Germinal center (tissue), 1 donor: Measurements from ENCODE around the gene GET4.
"Not testable (repeated sequence)": the region's sequence is repeated elsewhere in the genome, so short reads cannot be mapped to it uniquely, and the experiment has no call there.

Experiments
- DNase-seq: peaks from one replicate; pipeline ENCODE4 v3.0.0; 2012; ENCODE audit warnings: mixed read lengths, low spot score

Gene GET4

DNA sequence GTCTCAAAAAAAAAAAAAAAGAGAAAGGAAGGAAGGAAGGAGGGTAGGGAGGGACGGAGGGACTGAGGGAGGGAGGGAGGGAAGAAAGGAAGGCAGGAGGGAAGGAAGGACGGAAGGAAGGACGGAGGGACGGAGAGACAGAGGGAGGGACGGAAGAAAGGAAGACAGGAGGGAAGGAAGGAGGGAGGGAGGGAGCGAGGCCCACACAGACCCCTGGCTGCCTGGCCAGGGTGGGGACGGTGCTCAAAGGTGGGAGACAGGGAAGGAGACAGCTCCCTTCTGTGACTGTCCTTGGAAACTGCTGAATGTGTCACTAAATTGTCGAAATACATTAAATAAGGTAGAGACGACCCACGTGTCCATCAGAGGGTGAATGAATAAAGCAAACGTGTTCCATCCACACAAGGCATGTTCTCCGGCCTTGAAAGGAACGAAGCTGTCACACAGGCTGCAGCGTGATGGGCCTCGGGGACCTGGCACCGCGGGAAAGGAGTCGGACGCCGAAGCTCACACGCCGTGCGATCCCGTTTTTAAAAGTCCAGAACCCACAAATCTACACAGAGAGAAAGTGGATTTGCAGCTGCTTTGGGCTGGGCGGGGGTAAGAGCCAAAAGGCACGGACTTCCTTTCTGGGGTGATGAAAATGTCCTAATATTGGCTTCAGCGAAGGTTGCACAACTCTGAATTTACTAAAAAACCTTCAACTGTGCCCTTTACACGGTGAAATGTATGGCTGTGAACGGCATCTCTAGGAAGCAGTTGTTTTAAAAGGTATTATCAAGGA lies 54.8 kb downstream of the GET4 start:
- DNase-seq, result no peak

DNA sequence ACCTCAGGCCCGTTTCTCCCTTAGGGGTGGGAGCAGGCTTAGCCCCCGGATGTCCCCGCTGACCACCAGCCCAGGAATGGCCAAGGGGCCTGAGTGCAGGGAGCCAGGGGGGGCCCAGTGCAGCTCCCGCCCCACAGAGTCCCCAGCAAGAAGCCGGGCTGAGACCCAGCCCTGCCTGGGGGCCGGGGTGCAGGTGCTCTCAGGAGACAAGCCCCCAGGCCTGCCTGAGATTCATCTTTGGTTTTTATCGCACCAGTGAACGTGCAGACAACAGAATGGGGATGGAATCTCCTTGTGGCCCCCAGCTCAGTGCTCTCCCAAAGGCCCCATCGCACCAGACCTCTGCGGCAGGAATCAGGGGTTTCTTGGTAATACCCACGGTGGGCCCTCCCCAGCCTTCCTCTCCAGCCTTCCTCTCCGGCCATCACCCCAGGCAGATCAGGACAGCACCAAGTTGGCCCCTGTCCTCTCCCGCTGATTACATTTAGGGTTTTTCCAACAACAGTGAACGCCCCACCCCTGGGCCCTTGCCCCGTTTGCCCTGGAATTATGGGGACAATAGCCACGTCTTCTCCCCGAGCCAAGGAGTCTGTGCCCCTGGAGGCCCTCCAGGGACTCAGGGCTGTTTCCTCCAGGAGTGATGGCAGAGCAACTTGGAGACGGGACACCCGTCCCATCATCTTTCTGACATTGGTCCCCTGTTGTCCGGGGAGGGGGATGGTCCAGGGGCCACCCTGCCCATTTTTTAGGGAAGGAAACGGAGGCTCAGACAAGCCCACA lies 55.7 kb downstream of the GET4 start:
- no peak for DNase-seq

DNA sequence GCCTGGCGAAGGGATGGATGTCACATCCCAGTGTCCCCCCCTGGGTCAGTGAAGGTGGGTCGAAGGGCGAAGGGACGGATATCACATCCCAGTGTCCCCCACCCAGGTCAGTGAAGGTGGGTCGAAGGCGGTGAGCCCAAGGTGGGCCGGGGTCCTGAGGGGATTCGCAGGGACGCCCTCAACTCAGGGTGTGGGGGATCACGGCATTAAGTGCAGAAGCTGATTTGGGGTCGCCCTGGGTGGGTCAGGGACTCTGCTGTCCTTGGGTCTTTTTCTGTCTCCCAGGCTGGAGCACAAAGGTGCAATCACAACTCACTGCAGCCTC lies 56.3 kb downstream of the GET4 start:
- no peak for DNase-seq

DNA sequence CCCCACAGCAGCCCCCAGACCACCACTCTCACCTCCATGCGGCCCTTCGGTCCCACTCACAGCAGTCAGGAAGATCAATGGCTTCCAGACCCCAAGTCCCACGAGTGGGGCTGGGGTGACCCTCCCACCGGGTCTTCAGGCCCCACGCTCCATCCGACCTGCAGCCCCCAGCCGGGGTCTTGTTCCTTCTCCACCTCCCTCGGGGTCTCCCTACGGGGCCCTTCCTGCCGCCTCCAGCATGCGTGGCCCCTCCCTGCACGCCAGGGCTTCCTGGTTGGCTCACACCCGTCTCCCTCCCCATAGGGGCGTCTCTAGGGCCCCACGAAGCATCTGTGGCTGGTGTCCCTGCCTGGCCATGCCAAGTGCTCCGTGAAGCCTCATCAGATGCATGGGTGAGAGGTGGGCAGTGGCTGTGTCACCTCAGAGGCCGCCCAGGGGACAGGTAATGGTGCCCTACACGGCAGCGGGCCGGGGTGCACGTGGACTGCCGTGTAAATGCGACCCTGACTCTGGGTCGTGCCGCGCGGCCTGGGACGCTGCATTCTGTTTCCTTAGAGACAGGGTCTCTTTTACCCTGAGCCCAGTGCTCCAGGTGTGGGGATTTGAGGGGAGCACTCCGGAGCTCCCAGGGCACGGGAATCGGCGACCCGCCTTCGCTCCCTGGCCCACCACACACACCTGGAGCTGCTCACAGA lies 58.3 kb downstream of the GET4 start:
- DNase-seq, result no peak

DNA sequence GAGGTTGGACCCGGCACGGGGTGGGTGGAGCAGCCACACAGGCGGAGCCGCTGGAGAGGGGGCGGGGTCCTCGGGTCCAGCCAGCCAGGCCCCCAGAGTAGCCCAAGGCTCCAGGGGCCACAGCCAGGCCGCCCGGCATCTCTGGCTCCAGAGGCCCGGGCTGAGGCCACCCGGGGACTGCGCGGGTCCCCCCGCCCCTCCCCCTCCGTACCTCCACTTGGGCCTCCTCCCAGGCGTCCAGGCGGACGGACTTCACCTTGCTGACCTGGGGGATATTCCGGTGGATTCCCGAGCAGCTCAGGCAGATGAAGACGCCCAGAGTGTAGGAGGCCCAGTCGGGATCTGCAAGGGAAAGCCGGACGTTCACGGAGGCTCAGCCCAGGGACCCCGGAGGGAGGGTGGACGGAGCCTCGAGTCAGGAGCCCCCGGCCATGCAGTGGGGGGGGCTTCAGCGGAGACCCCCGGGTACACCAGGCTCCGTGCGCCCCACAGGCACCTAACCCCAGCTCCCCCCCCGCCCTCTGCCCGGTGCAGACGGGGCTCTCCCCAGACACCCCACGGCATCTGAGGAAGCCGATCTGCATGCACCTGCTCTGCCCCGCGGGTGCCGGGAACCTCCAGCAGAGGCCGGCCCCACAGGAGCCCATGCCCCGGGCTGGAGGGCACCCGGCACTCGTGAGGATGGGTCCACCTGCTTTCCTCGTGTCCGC lies 59.0 kb downstream of the GET4 start:
- DNase-seq, result no peak

DNA sequence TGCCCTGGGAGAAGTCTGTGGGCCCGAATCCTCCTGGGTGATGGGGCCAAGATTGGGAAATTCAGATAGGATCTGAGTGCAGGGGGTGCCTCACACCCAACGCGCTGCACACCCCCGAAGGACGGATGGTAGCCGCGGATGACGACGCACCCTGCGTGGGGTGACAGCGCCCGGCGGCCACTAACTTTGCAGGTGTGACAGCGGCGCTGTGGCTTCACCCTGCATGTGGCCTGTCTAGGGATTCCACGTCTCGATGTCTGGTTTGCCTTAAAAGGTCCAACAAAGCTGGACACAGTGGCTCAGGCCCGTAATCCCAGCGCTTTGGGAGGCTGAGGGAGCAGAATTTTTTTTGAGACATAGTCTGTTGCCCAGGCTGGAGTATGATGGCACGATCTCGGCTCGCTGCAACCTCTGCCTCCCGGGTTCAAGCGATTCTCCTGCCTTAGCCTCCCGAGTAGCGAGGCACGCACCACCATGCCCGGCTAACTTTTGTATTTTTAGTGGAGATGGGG lies 59.6 kb downstream of the GET4 start:
- DNase-seq, result no peak

DNA sequence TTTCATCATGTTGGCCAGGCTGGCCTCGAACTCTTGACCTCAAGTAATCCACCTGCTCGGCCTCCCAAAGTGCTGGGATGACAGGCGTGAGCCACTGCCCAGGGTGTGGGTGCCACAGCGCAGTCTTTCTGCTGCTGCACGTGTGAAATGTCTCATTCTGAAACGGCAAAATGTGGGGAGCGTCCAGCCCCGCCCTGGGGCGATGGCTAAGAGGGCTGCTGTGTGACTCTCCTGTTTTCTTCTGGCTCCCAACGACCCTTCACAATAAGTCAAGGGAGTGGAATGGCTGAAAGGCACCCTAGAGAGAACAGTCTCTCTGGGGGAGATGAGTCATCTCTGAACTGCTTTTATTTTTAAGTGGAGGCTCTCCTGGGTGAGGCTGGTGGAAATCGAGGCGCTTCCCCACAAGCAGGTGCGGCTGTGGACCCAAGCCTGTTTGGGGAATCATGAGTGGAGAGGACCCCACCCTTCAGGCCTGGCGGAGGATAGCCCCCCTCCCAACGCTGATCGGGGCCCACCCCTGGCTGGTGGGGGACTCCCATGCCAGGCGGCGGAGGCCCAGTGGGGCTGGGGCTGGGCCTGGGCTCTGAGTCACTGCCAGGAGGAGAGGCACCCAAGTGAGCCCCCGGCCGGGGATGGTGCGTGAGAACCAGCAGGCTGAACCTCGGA lies 60.2 kb downstream of the GET4 start:
- no peak for DNase-seq

DNA sequence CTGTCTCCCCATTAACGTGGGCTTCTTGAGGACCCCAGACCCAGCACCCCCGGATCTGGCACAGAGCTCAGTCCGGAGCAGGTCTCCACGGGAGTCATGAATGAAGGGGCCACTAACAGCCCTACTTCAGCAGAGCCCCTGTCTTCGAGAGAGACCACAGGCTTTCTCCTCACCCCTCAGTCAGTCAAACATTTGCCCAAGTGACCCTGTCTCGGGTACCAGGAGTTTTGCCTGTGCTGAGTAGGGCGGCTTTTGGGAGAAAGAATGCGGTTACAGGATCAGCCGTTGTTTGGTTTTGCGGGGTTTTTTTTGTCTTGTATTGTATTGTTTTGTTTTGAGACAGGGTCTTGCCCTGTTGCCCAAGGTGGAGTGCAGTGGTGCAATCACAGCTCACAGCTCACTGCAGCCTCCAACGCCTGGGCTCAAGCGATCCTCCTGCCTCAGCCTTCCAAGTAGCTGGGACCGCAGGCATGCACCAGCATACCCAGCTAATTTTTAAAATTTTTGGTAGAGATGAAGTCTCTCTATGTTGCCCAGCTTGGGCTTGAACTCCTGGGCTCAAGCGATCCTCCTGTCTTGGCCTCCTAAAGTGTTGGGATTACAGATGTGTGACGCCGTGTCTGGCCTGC lies 61.6 kb downstream of the GET4 start:
- no peak for DNase-seq

DNA sequence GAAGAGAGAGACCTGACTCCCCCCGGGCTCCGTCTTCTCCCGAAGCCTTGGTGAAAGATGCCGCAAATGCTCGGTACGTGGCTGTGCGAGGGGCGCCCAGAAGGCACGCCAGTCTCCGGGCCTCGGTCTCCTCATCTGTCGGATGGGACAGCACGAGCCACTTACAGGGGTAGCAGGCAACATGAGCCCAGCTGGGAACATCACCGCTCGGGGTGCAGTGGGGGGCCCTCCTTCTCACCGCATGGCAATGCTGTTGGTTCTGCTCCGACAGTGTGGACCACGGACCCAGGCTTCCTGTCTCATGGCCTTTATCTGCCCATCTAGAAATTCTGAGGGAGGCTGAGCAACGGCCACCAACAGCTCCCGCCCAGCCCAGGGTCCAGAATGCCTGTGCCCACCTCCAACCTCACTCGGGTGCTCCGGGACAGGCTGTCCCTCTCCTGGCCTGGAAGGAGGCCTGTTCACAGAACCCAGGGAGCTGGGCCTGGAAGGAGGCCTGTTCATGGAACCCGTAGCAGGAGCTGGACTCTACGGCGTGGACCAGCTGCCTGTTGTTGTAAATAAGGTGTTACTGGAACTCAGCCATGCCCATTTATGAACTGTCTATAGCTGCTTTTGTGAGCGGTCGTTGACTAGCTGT lies 62.3 kb downstream of the GET4 start:
- DNase-seq, result no peak

DNA sequence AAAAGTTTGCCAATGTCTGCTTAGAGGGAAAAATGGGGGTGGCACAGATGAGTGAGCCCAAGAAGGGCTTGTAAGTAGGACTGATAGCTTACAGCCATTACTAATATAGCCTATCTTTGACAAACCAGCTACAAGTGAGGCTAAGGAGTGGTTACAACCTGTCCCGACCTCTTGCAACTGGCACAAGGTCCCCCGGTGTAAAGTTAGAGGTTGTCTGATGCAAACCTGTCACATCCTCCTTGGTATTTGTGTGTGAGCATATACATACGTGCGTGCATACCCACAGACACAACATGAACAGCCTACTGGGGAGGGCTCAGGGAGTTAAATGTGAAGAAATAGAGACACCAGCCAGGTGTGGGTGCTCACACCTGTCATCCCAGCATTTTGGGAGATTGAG lies 63.5 kb downstream of the GET4 start:
- no peak for DNase-seq

DNA sequence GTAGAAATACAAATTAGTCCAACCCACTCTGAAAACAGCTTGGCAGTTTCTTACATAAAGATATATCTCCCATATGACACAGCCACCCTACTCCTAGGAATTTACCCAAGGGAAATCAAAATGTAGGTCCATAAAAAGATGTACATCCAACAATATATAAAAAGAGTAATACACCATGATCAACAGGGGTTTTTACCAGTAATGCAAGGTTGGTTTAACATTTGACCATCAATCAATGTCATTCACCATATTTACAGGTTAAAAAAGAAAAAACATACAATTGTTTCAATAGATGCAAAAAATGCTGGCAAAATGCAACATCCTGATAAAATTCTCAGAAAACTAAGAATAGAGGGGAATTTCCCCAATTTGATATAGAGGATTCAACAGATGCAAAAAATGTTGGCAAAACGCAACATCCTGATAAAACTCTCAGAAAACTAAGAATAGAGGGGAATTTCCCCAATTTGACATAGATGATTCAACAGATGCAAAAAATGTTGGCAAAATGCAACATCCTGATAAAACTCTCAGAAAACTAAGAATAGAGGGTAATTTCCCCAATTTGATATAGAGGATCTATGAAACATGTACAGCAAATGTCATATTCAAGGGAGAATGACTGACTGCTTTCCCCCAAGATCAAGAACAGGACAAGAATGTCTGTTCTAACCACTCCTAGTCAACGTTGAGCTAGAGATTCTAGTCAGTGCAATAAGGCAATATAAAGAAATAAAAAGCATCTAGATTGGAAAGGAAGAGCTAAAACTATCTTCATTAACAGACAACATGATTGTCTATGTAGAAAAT lies 64.5 kb downstream of the GET4 start:
- no peak for DNase-seq

DNA sequence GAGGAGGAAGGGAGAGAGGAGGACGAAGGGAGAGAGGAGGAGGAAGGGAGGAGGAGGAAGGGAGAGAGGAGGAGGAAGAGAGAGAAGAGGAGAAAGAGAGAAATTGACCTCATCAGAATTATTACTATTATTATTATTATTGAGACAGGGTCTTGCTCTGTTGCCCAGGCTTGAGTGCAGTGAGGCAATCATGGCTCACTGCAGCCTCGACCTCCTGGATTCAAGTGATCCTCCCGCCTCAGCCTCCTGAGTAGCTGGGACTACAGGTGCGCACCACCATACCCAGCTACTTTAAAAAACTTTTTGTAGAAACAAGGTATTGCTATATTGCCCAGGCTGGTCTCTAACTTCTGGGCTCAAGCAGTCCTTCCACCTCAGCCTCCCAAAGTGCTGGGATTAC lies 67.4 kb downstream of the GET4 start:
- not testable (repeated sequence) for DNase-seq

DNA sequence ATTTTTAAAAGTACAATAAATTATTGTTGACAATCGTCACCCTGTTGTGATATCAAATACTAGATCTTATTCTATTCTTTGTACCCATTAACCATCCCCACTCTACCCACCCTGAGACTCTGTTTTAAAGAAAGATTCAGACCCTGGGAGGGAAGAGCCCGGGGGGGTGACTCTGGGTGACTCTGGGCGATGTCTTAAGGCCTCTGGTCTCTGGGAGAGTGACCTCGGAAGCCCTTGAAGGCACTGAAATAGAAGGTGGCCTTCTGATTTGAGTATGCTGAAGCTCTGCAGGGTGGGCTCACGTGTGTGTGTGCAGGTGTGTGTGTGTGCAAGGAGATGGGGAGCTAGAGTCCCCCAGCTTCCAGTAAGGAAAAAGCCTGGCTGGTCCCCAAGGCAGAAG lies 68.4 kb downstream of the GET4 start:
- DNase-seq, result no peak

DNA sequence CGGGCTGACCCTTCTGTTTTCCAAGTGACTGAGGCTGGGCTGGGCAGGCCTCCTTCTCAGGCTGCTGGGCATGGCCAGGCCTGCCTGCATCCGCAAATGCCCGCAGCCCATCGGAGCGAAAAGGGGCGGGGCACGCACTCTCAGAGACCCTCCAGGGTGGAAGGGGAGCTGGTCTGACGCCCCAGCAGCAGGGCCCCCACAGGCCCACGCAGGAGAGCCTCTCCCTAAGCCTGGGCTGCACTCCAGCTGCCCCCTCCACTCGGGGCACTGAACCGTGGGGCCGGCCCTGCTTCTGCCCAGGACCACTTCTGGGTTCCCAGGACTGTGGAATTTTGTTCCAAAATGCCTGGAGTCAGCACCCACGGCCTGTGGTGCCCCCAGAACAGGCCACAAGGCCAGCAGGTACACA lies 68.8 kb downstream of the GET4 start:
- DNase-seq, result no peak

DNA sequence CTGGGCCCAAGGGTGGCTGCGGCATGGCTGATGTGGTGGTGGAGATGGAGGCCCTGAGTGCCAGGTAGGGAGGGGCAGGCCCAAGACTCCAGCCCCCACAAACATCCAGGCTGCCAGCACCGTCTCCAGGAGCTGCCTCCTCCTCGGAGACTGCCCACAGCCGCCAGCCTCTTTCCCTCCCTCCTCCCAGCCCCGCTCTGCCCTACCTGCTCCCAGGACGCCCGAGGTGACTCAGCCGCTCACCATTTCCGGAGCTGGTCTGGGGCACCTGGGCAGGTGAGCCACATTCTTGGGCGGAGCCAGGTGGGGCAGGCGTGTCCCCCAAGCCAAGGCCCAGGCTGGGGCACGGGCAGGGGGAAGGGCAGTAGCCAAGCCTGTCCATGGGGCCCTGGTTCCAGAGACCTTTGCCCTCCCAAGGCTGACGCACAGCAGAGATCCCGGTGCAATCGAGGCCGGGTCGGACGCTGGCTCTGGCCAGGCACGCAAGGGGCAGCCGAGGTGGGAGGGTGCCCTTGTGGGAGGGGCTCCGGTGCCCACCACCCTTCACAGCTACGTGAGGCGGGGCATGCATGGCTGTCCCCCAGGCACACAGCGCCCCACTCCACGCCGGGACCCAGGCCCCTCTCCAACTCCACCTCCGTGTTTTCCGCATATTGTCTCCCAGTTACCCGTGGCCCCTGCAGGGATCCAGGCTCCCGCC lies 69.4 kb downstream of the GET4 start:
- no peak for DNase-seq
